ENCODE measurements around the gene TCERG1L. TPM values are rescaled to one million over a fixed set of nuclear protein-coding genes. Genes with fewer than 3 reads are reported as not detected.

TCERG1L gene
- total RNA-seq, 2 donors from 2014 or later, result not detected

DNA sequence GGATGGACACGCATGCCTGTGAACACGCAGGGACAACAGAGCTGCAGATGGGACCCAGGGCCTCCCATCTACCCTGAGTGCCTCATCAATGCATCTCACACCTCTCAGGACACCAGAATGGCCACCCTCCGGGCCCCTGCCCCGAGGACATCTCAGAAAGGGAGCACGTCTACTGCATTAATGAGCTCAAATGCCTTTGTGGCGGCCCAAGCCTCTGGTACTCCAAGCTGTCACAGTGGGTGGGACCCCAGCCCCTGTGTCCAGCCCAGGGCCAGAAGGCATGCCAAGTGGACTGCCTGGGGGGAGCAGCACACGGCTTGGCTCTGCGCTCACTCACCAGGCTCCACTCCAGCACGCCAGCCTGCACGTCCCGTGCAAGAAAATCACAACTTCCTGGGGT is 52.0 kb downstream of the TCERG1L start:
- ATAC-seq (no peak), DNase-seq (no peak)
- Mint-ChIP-seq H3K27ac (no peak overlapping the region), H3K4me1 (no peaks in the 10 kb centered on the region), H3K4me3 (no peak overlapping the region), H3K36me3 (ENCODE audit: low read depth) (no peaks in the 10 kb centered on the region), H3K27me3 (peaks cover 9% of the 10 kb centered on the region)
- H3K9me3 ChIP-seq (ENCODE audit: control insufficient read depth, low read length, poor library complexity, severe bottlenecking), result no peaks in the 10 kb centered on the region

- no peak overlapping the region for H3K27ac Mint-ChIP-seq
- peaks cover 9% of the 10 kb centered on the region for H3K27me3 Mint-ChIP-seq
- no peaks in the 10 kb centered on the region for H3K36me3 Mint-ChIP-seq (ENCODE audit: low read depth)
- no peaks in the 10 kb centered on the region for H3K9me3 ChIP-seq (ENCODE audit: control insufficient read depth, low read length, poor library complexity, severe bottlenecking)
- no peaks in the 10 kb centered on the region for H3K4me1 Mint-ChIP-seq
- ATAC-seq (no peak), DNase-seq (no peak)
- H3K4me3 Mint-ChIP-seq, result no peak overlapping the region
Measured at GRCh38 chr10:131258256-131258655, 53.3 kb downstream of the TCERG1L start.

- no peak for ATAC-seq
- H3K36me3 Mint-ChIP-seq (ENCODE audit: low read depth), result no peaks in the 10 kb centered on the region
- H3K27ac Mint-ChIP-seq, result no peak overlapping the region
- no peaks in the 10 kb centered on the region for H3K4me1 Mint-ChIP-seq
- H3K4me3 Mint-ChIP-seq, result no peak overlapping the region
- no peaks in the 10 kb centered on the region for H3K9me3 ChIP-seq (ENCODE audit: control insufficient read depth, low read length, poor library complexity, severe bottlenecking)
- DNase-seq, result no peak
- H3K27me3 Mint-ChIP-seq, result peaks cover 14% of the 10 kb centered on the region
Measured at GRCh38 chr10:131257027-131257426, 54.5 kb downstream of the TCERG1L start.

DNA sequence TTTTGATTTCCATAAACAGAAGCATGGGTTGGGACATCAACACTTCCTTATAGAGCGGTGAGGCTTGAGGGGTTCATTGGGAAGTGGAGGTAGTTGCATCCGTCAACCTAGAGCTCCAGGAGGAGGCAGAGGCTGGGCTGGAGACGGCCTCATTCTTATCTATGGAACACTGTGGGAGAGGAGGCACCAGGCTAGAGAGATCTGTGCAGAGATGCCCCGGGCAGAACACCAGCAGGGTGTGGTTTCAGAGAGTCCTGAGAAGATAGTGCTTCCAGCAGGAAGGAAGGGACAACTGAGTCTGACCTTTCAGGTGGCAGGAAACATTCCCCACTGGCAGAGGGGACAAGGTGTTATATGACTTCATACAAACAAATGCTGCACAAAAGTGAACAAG is 56.7 kb downstream of the TCERG1L start:
- ATAC-seq (no peak), DNase-seq (no peak)
- Mint-ChIP-seq H3K4me1 (no peaks in the 10 kb centered on the region), H3K36me3 (ENCODE audit: low read depth) (no peaks in the 10 kb centered on the region), H3K27ac (no peak overlapping the region), H3K4me3 (no peak overlapping the region), H3K27me3 (peaks cover 8% of the 10 kb centered on the region)
- no peaks in the 10 kb centered on the region for H3K9me3 ChIP-seq (ENCODE audit: control insufficient read depth, low read length, poor library complexity, severe bottlenecking)

- no peak for ATAC-seq
- H3K27me3 Mint-ChIP-seq, result peaks cover 8% of the 10 kb centered on the region
- no peak for DNase-seq
- H3K9me3 ChIP-seq (ENCODE audit: control insufficient read depth, low read length, poor library complexity, severe bottlenecking), result no peaks in the 10 kb centered on the region
- H3K36me3 Mint-ChIP-seq (ENCODE audit: low read depth), result no peaks in the 10 kb centered on the region
- H3K4me3 Mint-ChIP-seq, result no peak overlapping the region
- H3K4me1 Mint-ChIP-seq, result no peaks in the 10 kb centered on the region
- H3K27ac Mint-ChIP-seq, result no peak overlapping the region
Measured at GRCh38 chr10:131253931-131254858, 57.3 kb downstream of the TCERG1L start.

- Mint-ChIP-seq H3K4me3 (no peak overlapping the region), H3K27ac (no peak overlapping the region), H3K4me1 (no peaks in the 10 kb centered on the region), H3K36me3 (ENCODE audit: low read depth) (no peaks in the 10 kb centered on the region), H3K27me3 (peaks cover 4% of the 10 kb centered on the region)
- ATAC-seq (no peak), DNase-seq (no peak)
- H3K9me3 ChIP-seq (ENCODE audit: control insufficient read depth, low read length, poor library complexity, severe bottlenecking), result no peaks in the 10 kb centered on the region
Measured at GRCh38 chr10:131252567-131253276, 58.8 kb downstream of the TCERG1L start.

- peaks cover 3% of the 10 kb centered on the region for H3K9me3 ChIP-seq (ENCODE audit: control insufficient read depth, low read length, poor library complexity, severe bottlenecking)
- H3K27ac Mint-ChIP-seq, result no peak overlapping the region
Measured at GRCh38 chr10:131251146-131251541, 60.4 kb downstream of the TCERG1L start.

GRCh38 chr10:131250454-131251145 is 60.9 kb downstream of the TCERG1L start:
- DNase-seq (no peak), ATAC-seq (no peak)
- Mint-ChIP-seq H3K4me3 (no peak overlapping the region), H3K4me1 (no peaks in the 10 kb centered on the region), H3K27ac (no peak overlapping the region), H3K27me3 (peaks cover 4% of the 10 kb centered on the region), H3K36me3 (ENCODE audit: low read depth) (no peaks in the 10 kb centered on the region)
- H3K9me3 ChIP-seq (ENCODE audit: control insufficient read depth, low read length, poor library complexity, severe bottlenecking), result peaks cover 3% of the 10 kb centered on the region

More at GRCh38 chr10:131251146-131251541, 60.4 kb downstream of the TCERG1L start:
- no peaks in the 10 kb centered on the region for H3K4me1 Mint-ChIP-seq
- H3K4me3 Mint-ChIP-seq, result no peak overlapping the region
- no peak for DNase-seq
- peaks cover 4% of the 10 kb centered on the region for H3K27me3 Mint-ChIP-seq
- ATAC-seq, result no peak
- no peaks in the 10 kb centered on the region for H3K36me3 Mint-ChIP-seq (ENCODE audit: low read depth)

GRCh38 chr10:131249955-131250344 is 61.6 kb downstream of the TCERG1L start:
- DNase-seq (no peak), ATAC-seq (no peak)
- no peaks in the 10 kb centered on the region for H3K36me3 Mint-ChIP-seq (ENCODE audit: low read depth)
- no peak overlapping the region for H3K4me3 Mint-ChIP-seq
- H3K27ac Mint-ChIP-seq, result no peak overlapping the region
- no peaks in the 10 kb centered on the region for H3K4me1 Mint-ChIP-seq
- peaks cover 4% of the 10 kb centered on the region for H3K27me3 Mint-ChIP-seq
- H3K9me3 ChIP-seq (ENCODE audit: control insufficient read depth, low read length, poor library complexity, severe bottlenecking), result peaks cover 3% of the 10 kb centered on the region

- no peak for ATAC-seq
- Mint-ChIP-seq H3K27ac (no peak overlapping the region), H3K4me3 (no peak overlapping the region), H3K27me3 (peaks cover 4% of the 10 kb centered on the region), H3K4me1 (no peaks in the 10 kb centered on the region), H3K36me3 (ENCODE audit: low read depth) (no peaks in the 10 kb centered on the region)
- no peak for DNase-seq
- peaks cover 3% of the 10 kb centered on the region for H3K9me3 ChIP-seq (ENCODE audit: control insufficient read depth, low read length, poor library complexity, severe bottlenecking)
Measured at GRCh38 chr10:131249238-131249954, 62.1 kb downstream of the TCERG1L start.

GRCh38 chr10:131248376-131249165 is 63.0 kb downstream of the TCERG1L start:
- H3K4me3 Mint-ChIP-seq, result no peak overlapping the region
- H3K36me3 Mint-ChIP-seq (ENCODE audit: low read depth), result no peaks in the 10 kb centered on the region
- H3K4me1 Mint-ChIP-seq, result no peaks in the 10 kb centered on the region
- DNase-seq, result no peak
- H3K27me3 Mint-ChIP-seq, result peaks cover 4% of the 10 kb centered on the region
- no peak for ATAC-seq
- H3K9me3 ChIP-seq (ENCODE audit: control insufficient read depth, low read length, poor library complexity, severe bottlenecking), result peaks cover 3% of the 10 kb centered on the region
- H3K27ac Mint-ChIP-seq, result no peak overlapping the region

- no peak overlapping the region for H3K4me3 Mint-ChIP-seq
- no peaks in the 10 kb centered on the region for H3K4me1 Mint-ChIP-seq
- no peaks in the 10 kb centered on the region for H3K36me3 Mint-ChIP-seq (ENCODE audit: low read depth)
- peaks cover 2% of the 10 kb centered on the region for H3K27me3 Mint-ChIP-seq
- ATAC-seq (no peak), DNase-seq (no peak)
- peaks cover 3% of the 10 kb centered on the region for H3K9me3 ChIP-seq (ENCODE audit: control insufficient read depth, low read length, poor library complexity, severe bottlenecking)
- no peak overlapping the region for H3K27ac Mint-ChIP-seq
Measured at GRCh38 chr10:131247873-131248272, 63.6 kb downstream of the TCERG1L start.

All from T-helper 17 cell (primary cell).